NCI-H748 (cell line): ENCODE data around the gene CFAP74.

ENCODE experiments used
- DNase-seq: peaks from one replicate; lab custom pipeline; 2025; ENCODE audit not compliant: unreplicated experiment; lab: John Stamatoyannopoulos, UW

CFAP74 gene

DNA sequence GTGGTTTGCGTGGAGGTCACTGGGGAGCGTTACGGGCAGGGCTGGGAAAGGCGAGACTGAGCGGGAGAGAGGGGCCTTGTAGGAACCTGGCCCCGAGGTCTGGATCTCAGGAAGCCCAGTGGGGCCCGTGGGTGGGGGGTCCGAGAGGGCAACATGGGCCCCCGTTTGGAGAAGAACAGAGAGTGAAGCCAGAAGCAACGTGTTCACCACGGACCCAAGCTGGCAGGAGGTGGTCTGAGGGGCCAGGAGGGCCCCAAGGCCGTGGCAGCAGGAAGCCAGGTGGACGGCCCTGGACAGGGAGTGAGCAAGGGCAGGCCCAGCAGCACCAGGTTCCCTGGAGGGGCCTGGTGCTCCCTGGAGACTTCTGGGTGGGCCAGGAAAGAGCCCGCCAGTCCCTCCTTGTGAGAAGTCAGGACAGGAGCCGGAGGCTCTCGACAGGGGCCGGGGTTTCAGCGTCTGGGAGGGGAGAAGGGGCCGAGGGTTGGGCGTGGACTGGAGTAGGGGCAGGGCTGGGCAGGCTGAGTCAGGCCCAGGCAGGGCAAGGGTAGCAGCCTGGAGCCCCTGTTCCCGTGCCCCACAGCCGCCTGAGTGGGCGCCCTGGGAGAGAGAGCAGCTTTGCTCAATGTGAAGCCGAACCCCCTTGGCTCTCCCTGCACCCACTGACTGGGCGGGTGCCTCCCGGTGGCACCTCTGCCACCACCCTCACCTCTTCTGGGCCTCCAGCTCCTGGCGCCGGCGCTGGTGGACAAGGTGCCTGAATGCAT lies 33.5 kb downstream of the CFAP74 start:
- DNase-seq = no peak

DNA sequence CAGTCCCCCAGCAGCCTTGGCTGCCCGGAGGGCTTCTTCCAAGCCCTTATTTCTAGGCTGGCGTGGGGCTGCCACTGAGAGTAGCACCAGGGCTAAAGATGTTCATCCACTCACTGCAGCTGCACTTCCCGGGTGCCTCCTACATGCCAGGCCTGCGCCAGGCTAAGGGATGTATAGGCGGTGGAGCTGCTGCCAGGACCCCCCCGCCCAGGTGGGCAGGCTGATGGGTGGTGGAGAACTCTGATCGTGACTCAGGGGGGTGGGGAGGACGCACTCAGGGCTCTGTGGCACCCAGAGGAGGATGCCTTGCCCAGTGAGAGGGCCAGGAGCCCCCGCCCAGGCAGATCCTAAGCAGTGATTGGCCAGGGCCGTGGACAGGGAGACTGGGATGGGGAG lies 34.1 kb downstream of the CFAP74 start:
- DNase-seq = no peak

DNA sequence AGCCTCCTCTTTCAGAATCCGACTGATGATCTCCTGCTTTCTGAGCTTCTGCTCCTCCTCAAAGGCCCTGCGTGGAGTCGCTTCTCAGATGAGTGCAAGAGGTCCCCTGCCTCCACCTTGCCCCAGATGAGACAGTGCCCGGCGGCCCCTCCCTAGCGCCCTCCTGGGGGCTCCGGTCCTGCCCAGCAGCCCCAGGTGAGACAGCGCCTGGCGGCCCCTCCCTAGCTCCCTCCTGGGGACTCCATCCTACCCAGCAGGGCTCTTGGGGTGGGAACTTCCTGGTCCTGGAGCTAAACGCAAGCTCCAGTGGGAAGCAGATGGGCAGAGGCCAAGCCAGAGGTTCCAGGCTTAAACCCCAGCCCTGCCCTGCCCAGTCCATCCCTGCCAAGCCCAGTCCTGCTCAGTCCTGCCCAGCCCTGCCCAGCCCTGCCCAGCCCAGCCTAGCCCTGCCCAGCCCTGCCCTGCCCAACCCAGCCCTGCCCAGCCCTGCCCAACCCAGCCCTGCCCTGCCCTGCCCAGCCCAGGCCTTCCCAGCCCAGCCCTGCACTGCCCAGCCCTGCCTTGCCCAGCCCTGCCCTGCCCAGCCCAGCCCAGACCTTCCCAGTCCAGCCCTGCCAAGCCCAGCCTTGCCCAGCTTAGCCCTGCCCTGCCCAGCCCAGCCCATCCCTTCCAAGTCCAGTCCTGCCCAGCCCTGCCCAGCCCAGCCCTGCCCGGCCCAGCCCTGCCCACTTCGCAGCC lies 34.6 kb downstream of the CFAP74 start:
- no peak for DNase-seq

DNA sequence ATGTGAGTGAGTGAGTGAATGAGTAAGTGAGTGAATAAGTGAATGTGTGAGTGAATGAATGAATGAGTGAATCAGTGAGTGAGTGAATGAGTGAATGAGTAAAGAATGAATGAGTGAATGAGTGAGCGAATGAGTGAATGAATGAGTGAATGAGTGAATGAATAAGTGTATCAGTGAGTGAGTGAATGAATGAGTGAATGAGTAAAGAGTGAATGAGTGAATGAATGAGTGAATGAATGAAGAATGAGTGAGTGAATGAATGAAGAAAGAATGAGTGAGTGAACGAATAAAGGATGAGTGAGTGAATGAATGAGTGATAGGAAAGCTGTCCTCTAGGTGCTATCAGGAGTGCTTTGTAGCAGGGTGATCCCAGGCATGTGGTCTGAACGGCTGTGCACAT lies 35.7 kb downstream of the CFAP74 start:
- no peak for DNase-seq

DNA sequence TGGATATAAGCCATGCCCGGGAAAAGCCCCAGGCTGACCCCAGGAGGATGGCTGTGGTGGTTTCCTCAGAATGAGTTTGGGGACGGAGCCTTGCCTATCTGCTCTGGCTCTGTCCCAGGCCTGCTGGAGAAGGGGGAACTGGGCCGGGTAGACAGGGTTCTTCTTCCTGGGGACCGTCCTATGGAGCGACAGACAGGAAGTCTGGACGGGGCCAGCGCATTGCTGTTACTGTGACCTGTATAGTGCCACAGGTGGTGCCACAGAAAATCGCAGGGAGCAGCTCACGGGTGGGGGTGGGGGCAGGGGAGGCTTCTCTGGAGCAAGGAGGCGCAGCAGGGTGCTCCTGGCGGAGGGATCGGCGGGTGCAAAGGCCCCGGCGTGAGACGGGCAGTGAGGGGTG lies 36.4 kb downstream of the CFAP74 start:
- no peak for DNase-seq

DNA sequence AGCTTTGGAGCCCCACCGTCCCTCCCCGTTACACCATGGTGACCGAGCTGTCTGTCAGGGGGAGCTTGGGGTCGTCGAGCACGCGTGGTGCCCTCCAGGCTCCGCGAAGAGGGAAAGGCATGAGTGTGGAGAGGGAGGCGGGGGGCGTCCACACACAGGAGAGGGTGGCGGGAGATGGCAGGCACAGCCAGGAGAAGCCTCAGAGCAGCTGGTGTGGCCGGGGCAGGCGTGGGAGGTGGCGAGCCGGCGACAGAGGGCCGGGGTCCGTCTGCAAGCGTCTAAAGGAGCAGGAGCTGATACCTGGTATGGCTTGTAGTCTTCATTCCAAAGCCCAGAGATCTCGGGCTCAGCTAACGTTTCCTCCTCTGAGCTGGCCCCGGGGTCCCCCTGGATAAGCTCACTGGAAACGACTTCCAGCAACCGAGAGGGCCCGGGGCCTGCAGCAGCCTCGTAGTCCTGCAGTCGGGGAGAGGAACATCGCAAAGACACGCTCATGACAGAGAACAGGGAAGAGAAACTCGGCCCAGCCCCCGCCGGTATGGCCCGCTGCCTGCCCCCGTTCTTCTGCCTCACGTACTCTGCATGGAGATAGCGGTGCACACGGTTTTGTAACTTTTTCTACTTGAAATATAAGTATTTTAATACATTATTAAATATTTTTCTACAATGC lies 37.4 kb downstream of the CFAP74 start:
- no peak for DNase-seq

DNA sequence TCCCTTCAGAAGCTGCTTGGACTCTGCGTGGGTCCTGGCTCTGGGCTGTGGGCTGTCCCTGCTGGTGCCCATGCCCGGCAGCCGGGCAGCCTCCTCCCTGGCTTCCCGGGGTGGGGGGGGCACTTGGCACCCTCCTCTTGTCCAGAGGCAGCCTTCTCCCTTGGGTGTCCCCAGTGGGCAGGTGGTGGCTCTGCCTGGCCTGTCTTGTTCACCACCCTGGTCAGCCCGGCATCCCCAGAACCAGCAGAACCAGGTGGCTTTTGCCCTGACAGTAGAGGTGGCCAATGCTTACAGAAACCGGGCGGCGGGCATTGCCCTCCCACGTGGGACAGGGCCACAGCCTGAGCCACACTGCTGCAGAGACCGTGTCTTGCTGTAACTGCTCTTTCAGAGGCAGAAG lies 38.0 kb downstream of the CFAP74 start:
- DNase-seq = no peak

DNA sequence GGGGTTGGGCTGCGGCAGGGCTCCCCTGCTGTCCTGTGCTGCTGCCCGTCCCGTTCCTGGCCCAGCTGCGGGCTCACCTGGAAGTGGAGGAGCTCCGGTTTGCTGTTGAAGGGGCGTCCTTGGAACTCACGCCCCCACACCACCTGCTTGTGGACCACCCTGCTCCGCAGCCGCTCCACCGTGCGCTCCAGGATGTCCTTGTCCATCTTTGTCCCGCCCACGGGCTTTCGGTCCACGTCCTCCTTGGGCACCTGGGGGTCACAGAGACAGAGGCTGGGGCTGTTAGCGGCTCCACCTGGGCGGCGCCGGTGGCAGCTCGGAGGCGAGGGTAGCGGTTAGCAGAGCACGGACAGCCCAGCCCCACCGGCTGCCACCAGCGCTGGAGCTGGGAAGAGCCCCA lies 38.8 kb downstream of the CFAP74 start:
- no peak for DNase-seq

DNA sequence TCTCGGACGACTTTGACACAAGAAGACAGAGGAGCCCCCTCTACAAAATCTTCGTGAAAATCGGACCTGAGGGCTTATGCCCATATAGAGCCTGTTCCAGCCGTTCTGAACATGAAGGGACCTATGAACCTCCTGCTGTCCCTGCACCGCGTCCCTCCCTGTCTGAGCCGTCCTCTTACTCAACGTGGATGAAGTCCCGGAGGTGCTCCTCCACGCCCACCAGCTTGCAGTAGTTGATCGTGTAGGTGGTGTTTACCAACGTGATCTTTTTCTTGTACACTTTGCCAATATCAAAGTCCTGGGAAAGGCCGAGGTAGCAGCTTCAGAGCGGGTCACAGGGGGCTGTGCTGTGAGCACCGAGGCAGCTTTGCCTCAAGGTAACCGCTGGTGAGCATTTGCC lies 40.0 kb downstream of the CFAP74 start:
- DNase-seq = no peak

DNA sequence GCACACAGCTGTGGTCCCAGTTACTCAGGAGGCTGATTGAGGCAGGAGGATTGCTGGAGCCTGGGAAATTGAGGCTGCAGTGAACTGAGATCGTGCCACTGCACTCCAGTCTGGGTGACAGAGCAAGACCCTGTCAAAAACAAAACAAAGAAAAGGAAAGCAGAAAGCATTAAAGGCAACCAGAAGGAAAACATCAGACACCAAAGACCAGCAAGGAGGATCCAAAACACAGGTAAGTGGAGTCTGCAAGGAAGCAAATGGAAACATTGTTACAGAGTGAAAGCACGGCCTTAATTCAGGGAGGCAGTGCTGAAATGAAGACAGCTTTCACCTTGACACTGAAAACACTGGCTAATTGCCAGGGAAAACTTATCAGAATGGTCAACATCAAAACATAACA lies 40.8 kb downstream of the CFAP74 start:
- no peak for DNase-seq

DNA sequence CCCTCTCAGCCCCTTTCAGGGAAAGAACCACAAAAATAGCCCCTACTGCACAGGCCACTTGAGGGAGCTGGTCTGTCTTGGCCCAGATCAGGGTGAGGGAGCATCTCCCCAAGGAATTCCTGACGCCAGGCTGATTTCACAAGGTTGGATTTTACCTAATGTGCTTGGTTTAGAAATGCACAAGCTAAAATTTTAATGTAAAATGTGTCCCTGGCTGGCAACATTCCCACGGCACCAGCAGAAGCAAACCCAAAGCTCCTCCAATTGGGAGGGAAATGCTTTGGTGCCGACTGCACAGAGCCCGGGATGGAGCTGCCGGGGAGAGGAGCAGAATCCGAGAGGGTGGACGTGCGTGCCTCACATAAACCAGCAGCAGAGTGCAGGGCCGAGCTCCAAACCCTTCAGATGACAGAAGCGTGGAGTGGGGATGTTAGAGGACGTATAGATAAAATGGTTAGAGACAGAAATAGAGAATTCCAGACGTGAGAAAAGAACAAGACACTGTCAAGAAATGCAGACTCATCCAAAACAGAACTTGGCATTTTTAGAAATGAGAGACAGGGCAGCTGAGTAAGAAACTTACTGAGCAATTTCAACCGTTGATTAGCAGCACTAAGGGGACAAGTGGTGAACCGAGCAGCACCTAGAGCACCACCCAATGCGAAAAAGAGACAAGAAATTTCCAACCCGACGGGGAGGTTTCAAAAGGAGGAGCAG lies 42.9 kb downstream of the CFAP74 start:
- no peak for DNase-seq

DNA sequence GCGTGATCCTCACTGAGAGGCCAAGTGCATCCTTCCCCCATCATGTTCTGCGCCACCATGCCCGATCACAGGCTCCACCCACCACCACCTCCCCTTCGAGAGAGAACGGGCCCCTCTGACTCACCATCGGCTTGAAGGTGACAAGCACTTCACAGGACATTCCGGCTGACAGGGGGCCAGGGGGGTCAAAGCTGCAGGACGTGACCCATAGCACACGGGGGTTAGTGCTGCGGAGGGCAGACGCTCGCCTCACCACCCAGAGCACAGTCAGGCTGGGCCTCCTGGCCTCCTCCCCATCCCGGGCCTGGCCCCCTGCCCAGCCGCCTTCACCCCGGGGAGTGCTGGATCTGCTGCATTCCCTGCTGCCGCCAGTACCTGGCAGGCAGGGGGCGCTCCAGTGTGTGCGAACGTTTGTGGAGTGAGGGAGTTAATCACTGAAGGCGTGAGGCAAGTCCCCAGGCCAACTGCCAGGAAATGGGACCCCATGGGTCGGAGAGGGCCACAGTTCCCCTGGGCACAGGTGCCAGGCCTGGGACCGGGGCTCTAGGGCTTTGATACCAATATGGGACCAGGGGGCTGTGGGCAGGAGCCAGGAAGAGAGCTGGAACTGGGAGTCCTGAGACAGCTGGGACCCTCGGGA lies 43.6 kb downstream of the CFAP74 start:
- peak; percentile 75 for DNase-seq

DNA sequence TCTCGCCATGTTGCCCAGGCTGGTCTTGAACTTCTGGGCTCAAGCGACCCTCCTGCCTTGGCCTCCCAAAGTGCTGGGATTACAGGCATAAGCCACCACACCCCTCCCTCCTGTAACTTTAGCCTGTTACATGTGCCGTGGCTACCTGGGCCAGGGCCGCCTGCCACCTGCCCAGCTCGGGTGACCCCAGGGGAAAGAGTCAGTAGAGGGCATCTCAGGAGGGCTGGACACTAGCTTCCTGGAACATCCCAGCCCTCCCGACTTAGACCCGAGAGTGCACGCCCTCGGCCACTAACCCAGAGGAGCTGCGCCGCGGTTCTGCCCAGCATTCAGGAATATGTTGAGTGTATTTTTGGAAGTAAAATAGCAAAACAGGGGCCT lies 44.1 kb downstream of the CFAP74 start:
- DNase-seq = no peak

DNA sequence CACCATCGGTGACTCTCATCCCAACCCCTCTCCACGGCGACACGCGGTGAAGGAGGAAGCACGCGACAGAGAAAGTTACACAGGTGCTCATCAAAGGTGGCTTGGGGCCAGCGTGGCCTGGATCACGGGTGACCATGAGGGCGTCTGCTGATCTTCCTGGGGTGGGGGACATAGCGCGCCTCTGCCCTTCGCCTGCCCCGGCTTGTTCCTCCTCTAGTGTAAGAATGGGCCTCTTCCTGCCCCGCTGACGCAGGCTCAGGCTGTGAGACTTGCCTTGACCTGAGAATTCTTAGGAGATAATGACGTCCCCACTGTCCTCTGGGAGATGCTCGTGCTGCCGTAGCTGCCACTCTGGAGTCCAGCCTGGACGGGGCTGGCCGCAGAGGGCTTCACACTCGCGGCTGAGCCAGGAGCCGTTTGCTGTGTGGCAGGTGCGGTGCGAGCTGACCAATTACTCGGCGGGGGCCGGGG lies 45.5 kb downstream of the CFAP74 start:
- DNase-seq = no peak

DNA sequence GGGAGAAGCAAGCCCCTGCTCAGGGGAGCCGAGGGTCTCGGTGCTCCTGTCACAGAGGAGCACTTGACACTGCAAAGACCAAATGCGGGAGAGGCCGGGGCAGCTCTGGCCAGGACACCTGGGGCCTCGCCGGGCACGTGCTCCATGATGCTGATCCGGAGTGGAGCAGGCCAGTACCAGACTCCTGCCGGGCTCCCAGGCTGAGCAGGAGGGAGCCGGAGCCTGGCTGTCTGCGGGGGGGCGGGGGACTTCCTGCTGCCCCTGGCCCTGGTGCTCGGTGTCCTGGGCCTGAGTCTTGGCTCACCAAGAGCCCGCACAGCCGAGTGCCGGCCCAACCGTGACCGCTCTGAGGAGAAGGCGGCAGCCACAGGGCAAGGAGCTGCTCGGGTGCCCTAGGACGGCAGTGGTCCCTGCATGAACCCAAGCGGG lies 46.0 kb downstream of the CFAP74 start:
- DNase-seq = no peak

DNA sequence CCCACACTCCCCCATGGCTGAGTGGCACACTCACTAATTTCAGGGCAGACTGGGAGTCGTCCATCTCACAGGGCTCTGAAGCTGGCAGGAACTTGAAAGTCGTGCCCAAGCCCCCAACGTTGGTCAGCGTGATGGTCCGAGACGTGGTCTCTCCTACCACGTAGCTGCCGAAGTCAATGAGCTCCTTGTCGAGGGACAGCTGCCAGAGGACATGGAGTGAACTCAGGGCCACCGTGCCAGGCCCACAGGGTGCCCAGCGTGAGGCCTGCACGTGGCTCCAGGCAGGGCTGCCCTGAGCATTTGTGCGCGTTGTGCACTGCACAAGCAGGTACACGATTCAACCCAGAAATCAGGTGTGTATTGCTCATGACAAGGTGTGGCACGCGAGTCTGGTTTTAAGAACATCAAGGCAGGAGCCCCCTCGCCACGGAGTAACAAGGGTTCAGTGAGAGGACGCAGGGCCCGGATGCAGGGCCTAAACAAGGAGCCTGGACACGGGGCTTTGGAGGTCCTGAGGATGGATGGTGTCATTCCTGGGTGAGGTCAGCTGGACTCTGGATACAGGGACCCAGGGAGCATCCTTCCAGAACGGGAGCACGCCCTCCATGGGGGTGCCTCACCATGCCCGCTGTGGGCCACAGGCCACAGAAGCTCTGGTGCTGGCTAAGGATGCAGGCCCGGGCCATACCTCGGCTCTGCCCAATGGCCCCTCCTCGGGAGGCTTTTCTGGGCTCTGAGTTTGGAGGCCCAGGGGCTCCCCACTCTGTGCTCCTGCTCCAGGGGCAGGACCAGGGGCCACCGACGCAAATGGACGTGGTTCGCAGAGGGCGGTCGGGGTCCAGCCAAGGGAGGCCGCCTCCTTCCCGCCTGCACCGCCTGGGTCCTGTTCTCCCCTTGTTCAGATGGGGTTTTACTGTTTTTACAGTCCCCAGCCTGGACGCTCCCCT lies 46.7 kb downstream of the CFAP74 start:
- DNase-seq = no peak

DNA sequence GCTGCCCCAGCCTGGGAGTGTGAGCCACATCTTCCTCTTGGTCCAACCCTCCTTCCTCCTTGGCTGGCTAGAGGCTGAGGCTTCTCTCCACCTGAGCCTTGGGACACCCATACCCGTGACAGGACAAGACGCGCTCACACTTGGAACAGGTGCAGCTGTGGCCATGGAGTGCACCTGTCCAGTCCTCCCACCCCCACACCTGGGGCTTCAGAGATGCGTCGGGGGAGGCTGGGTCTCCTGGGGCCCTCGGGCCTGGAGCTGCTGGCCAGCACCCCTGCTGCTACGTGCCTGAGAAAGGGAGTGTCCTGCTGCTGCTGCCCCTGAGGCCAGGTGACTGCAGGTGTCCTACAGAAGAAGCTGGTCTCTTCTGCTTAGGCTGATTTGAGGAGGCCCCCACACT lies 47.5 kb downstream of the CFAP74 start:
- DNase-seq = no peak

DNA sequence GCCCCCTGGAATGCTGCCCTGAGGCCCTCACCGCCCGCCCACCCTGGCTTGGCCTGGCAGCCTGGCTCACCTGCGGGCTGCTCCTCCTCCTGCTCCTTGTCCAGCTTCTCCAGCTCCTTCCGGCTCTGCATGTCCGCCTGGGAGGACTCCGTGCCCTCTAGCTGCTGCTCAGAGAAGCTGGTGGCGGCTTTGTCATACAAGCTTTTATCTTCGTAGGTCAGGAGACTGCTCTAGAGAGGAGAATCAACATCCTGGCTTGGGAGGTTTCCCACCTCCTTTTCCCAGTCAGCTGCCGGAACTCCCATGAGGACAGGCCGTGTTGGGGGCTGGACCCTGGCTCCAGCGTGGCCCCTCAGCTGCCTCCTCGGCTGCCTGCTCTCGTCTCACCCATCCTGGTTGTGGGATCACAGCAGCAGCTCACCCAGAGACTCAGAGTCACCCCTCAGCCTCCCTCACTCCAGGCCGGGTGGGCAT lies 47.9 kb downstream of the CFAP74 start:
- no peak for DNase-seq

DNA sequence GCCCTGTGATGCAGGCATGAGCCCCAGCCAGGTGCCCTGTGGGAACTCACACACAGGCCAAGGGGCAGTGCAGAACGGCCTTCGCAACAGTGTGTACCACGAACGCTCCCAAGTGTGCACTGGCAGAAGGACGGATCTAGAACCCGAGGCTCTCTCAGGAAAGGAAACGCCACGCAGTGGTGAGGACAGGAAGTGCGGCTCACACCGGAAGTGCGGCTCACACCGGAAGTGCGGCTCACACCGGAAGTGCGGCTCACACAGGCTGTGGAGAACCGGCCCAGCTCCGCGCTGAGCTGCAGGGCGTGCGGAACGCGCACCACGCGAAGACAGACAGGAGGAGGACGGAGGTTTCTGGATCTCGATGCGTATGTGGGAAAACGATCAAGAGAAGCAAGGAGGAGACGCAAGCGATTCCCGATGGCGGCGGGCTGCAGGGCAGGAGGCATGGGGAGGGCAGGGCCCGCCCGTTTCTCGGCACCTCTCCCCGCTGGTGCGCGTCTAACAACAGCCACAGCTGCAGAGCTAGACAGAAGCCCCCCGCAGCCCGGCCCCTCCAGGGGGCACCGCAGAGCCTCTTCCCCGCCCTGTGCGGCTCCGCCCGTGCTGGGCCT lies 48.6 kb downstream of the CFAP74 start:
- peak; percentile 8 for DNase-seq
